Activated T-helper 1 cell treated with anti-CD3 and anti-CD28 coated beads, Interleukin-12 subunit alpha, Interleukin-12 subunit beta, Interleukin-2, Interleukin-4 antibody, amounts not matched to agents 30 ng/mL and 10 ng/mL and 1 ng/mL, durations not matched to agents 14 hours and 24 hours and 36 hours (primary cell): ENCODE data around the gene ZNF286A. TPM values are rescaled to one million over a fixed set of nuclear protein-coding genes. Genes with fewer than 3 reads are reported as not detected.
"Not testable (repeated sequence)": the region's sequence is repeated elsewhere in the genome, so short reads cannot be mapped to it uniquely, and the experiment has no call there.

ENCODE experiments used
- DNase-seq: peaks from one replicate; pipeline ENCODE4 v3.0.0; 2021; ENCODE audit warnings: low spot score
- H3K27ac Mint-ChIP-seq: one replicate; pipeline ENCODE4 v1.8.0; 2021; ENCODE audit warnings: mild to moderate bottlenecking, mixed read lengths
- H3K27me3 Mint-ChIP-seq: one replicate; pipeline ENCODE4 v1.8.0; 2022; ENCODE audit warnings: mild to moderate bottlenecking, moderate library complexity, mixed read lengths; ENCODE audit not compliant: insufficient read depth
- H3K36me3 Mint-ChIP-seq: one replicate; pipeline ENCODE4 v1.8.0; 2021; ENCODE audit warnings: low read depth, mixed read lengths
- H3K4me1 Mint-ChIP-seq: one replicate; pipeline ENCODE4 v1.8.0; 2021; ENCODE audit warnings: low read depth, mixed read lengths
- H3K4me3 Mint-ChIP-seq: one replicate; pipeline ENCODE4 v1.8.0; 2021; ENCODE audit warnings: mild to moderate bottlenecking, moderate library complexity, mixed read lengths
- H3K9me3 Mint-ChIP-seq: one replicate; pipeline ENCODE4 v1.8.0; 2021; ENCODE audit warnings: mixed read lengths
- intact Hi-C: fragments of 100-400 bp; cut with micrococcal nuclease; formaldehyde crosslinking; loops from one replicate; pipeline ENCODE4 v1.15.1; 2024
- total RNA-seq: library from RNA; stranded (reverse); gene quantifications from 2 replicates; pipeline ENCODE4 v1.2.3, GENCODE V29; 2022

Gene ZNF286A
- total RNA-seq, 1 donor from 2014 or later = 30.2 TPM

DNA sequence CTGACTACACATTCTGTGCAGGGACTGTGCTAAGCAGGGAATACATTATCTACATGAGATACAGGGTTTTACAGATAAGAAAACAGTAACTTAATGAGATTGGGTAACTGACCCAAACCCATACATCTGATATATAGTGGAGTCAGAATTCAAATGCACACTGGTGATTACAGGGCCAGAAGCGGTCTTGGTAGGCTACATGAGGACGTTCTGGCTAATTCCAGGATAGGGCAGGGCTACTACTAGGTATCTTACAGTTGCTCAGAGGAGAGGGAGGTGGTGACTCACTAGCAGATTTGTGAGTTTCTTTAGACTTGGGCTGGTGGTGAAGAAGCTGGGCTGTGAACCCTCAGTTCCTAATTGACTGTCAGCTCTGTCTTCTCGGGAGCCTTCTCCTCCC is 36.9 kb upstream of the ZNF286A start:
- DNase-seq = no peak
- no peaks in the 10 kb centered on the region for H3K27me3 Mint-ChIP-seq
- H3K4me3 Mint-ChIP-seq = no peak overlapping the region
- peaks cover 10% of the 10 kb centered on the region for H3K4me1 Mint-ChIP-seq
- intact Hi-C loops = no loop called here
- H3K27ac Mint-ChIP-seq = no peak overlapping the region
- peaks cover 15% of the 10 kb centered on the region for H3K36me3 Mint-ChIP-seq
- no peaks in the 10 kb centered on the region for H3K9me3 Mint-ChIP-seq

- no peaks in the 10 kb centered on the region for H3K27me3 Mint-ChIP-seq
- H3K36me3 Mint-ChIP-seq = peaks cover 19% of the 10 kb centered on the region
- H3K27ac Mint-ChIP-seq = no peak overlapping the region
- no peak overlapping the region for H3K4me3 Mint-ChIP-seq
- H3K9me3 Mint-ChIP-seq = no peaks in the 10 kb centered on the region
- no peak for DNase-seq
- intact Hi-C loops = no loop called here
- peaks cover 10% of the 10 kb centered on the region for H3K4me1 Mint-ChIP-seq
Observed at GRCh38 chr17:15663176-15663575, 36.4 kb upstream of the ZNF286A start.

- Mint-ChIP-seq H3K9me3 (no peaks in the 10 kb centered on the region), H3K4me3 (no peak overlapping the region), H3K36me3 (peaks cover 20% of the 10 kb centered on the region), H3K4me1 (peaks cover 10% of the 10 kb centered on the region), H3K27ac (no peak overlapping the region), H3K27me3 (no peaks in the 10 kb centered on the region)
- DNase-seq = no peak
- intact Hi-C loops = no loop called here
Observed at GRCh38 chr17:15663691-15664090, 35.9 kb upstream of the ZNF286A start.

DNA sequence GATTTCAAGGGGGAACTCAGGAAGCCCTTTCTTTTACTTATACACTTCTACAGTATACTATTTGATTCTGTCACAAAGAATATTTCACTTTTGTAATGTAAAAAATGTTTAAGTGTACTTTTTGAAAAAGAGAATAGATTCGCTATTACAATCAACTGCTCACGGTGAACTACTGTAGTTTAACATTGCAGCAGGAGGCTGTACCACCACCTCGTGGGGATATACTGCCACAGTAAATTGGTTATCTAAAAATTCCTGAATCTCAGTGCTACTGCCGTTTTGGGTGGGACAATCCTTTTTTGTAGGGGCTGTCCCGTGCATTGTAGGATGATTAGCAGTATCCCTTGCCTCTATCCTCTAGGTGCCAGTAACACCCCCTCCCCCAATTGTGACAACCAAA is 30.0 kb upstream of the ZNF286A start:
- DNase-seq, H3K27ac Mint-ChIP-seq, H3K4me1 Mint-ChIP-seq, H3K27me3 Mint-ChIP-seq, intact Hi-C loops, H3K9me3 Mint-ChIP-seq, H3K4me3 Mint-ChIP-seq: not testable (repeated sequence)
- peaks cover 19% of the 10 kb centered on the region for H3K36me3 Mint-ChIP-seq

GRCh38 chr17:15674640-15675039 is 24.9 kb upstream of the ZNF286A start:
- intact Hi-C loops, DNase-seq, H3K27ac Mint-ChIP-seq, H3K4me3 Mint-ChIP-seq, H3K4me1 Mint-ChIP-seq, H3K27me3 Mint-ChIP-seq, H3K9me3 Mint-ChIP-seq: not testable (repeated sequence)
- peaks cover 23% of the 10 kb centered on the region for H3K36me3 Mint-ChIP-seq

- H3K36me3 Mint-ChIP-seq = peaks cover 27% of the 10 kb centered on the region
- H3K9me3 Mint-ChIP-seq, H3K27ac Mint-ChIP-seq, H3K4me3 Mint-ChIP-seq, intact Hi-C loops, DNase-seq, H3K4me1 Mint-ChIP-seq, H3K27me3 Mint-ChIP-seq: not testable (repeated sequence)
Observed at GRCh38 chr17:15675991-15676390, 23.6 kb upstream of the ZNF286A start.

- H3K4me1 Mint-ChIP-seq = peaks cover 30% of the 10 kb centered on the region
- DNase-seq, H3K27me3 Mint-ChIP-seq, H3K9me3 Mint-ChIP-seq, intact Hi-C loops: not testable (repeated sequence)
- H3K4me3 Mint-ChIP-seq = peak overlapping the region; percentile 95
- H3K27ac Mint-ChIP-seq = peak overlapping the region; percentile 71
- peaks cover 11% of the 10 kb centered on the region for H3K36me3 Mint-ChIP-seq
Observed at GRCh38 chr17:15683135-15683534, 16.4 kb upstream of the ZNF286A start.

DNA sequence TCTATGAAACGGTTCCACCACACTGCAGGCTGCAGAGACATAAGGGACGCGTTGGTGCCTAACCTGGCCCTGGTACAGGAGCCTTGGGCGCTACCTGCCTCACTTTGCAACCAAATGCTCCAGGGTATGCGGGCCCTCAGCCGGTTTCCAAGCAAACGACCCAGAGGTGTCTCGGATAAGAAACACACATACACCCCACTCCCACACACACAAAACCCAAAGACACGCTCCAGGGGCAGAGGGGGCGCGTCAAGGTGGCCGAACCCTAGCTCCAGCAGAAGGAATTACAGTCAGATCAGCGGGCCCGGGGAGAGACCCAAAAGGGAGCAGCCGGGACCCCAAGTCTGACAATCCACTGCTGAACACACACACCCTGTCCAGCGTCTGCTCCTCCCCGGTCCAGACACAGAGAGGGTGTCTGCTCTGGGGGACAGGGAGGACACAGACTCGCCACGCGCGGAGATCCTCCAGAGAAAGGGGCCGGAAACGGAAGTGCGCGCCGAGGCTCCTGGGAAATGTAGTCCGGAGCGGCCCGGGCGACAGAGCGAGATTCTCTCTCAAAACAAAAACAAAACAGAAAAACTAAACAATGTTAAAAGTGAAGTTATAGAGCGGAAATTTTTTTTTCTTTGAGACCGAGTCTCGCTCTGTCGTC is 15.6 kb upstream of the ZNF286A start, which contains the start of gene TRIM16:
TSS of gene TRIM16 (minus strand) at position 488 of the 655 bp plus-strand sequence. CDS start 32,702 bp downstream, outside the sequence.
- Mint-ChIP-seq H3K27ac (peak within 1 kb of the TSS; percentile 83), H3K4me3 (peak within 1 kb of the TSS; percentile 95), H3K4me1 (peaks cover 30% of the 10 kb centered on the region)
- H3K36me3 Mint-ChIP-seq, H3K9me3 Mint-ChIP-seq, intact Hi-C loops, H3K27me3 Mint-ChIP-seq: not testable (repeated sequence)
- DNase-seq = peak; percentile 79

- intact Hi-C loops, H3K9me3 Mint-ChIP-seq, H3K4me3 Mint-ChIP-seq, H3K36me3 Mint-ChIP-seq, H3K27ac Mint-ChIP-seq, DNase-seq, H3K27me3 Mint-ChIP-seq: not testable (repeated sequence)
- peaks cover 19% of the 10 kb centered on the region for H3K4me1 Mint-ChIP-seq
Observed at GRCh38 chr17:15687494-15687893, 12.1 kb upstream of the ZNF286A start.

DNA sequence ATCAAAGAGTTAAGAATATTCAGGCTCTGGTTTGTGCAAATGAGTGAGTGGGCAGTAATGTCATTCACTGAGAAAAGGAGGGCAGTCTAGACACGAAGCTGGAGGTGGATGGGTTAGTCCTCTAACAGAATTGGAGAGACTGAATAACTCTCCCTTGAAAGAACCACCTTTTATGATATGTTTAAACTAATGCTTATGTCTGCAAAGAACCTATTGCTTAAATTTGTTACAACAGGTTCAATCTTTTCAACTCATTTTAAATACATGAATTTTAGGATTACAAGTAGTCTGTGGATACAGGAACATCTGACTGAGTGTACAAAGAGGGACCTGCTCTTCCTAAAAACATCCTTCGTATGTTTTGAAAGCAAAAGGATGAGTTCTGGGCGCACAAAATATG is 585 bp upstream of the ZNF286A start:
- DNase-seq, H3K27me3 Mint-ChIP-seq, H3K9me3 Mint-ChIP-seq, H3K36me3 Mint-ChIP-seq: not testable (repeated sequence)
- Mint-ChIP-seq H3K4me3 (peak overlapping the region; percentile 95), H3K4me1 (peaks cover 18% of the 10 kb centered on the region), H3K27ac (peak overlapping the region; percentile 63)
- intact Hi-C loops = loop anchor here (5.0 kb wide), 1 partner anchor 298 kb away; the partner anchor contains the start of genes TTC19 and ZSWIM7

DNA sequence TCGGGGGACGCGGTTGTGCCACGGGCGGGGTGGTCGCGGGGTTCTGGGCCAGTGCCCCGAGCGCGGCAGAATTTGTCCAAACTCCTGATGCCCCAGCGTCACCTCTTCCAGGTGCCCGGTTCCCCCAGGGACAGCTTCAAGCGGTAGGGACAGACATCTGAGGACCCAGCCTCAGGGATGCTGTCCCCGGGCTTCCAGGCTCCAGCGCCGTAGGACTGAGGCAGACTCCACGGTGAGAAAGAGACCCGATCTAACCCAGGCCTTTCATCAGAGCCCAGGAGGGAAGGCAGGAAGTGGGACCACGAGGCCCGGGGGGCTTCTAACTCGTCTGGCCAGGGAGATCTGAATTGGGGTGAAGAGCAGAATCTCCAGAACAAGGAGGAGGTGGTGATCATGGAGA is 385 bp downstream of the ZNF286A start:
- peak overlapping the region; percentile 88 for H3K27ac Mint-ChIP-seq
- H3K27me3 Mint-ChIP-seq, H3K9me3 Mint-ChIP-seq, DNase-seq: not testable (repeated sequence)
- peak overlapping the region; percentile 95 for H3K4me3 Mint-ChIP-seq
- H3K36me3 Mint-ChIP-seq = peaks cover 11% of the 10 kb centered on the region
- peaks cover 18% of the 10 kb centered on the region for H3K4me1 Mint-ChIP-seq
- intact Hi-C loops = loop anchor here (5.0 kb wide), 1 partner anchor 297 kb away; the partner anchor contains the start of genes TTC19 and ZSWIM7

DNA sequence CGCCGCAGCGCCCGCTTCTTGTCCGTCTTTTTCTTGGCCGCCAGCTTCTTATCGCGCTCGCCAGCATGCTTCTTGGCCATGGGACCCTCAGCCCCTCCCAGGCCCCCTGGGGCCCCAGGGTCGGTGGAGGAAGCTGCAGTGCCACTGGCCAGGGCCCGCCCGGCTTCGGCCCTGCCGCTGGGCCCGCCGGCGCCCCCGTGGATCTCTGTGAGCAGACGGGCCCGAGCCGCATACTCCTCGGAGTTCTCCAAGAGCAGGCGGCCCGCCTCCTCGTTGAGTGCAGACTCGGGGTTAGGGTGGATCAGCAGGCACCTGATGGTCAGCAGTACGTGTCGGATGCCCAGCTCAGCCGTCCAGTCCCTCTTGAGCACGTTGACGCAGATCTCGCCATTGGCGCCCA is 4.7 kb downstream of the ZNF286A start:
- H3K27ac Mint-ChIP-seq, H3K4me1 Mint-ChIP-seq, DNase-seq, H3K4me3 Mint-ChIP-seq, intact Hi-C loops, H3K27me3 Mint-ChIP-seq: not testable (repeated sequence)
- Mint-ChIP-seq H3K9me3 (peaks cover 20% of the 10 kb centered on the region), H3K36me3 (peaks cover 43% of the 10 kb centered on the region)

DNA sequence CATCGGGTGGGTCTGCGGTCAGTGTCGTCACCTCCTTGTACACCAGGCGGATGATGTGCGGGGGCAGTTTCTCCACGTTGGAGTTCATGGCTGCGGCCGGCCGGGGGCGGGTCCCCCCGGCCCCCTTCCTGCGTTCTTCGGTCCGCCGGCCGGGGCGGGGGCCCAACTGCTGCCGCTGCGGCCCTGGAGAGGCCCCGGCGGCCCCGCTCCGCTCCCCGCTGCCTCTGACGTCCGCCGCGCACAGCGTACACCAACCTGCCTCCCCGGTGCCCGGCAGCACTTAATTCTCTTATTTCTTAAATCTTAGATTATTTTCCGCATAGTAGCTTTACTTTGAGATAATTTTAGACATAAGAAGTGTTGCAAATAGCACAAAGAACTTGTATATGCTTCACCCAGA is 5.3 kb downstream of the ZNF286A start:
- Mint-ChIP-seq H3K36me3 (peaks cover 47% of the 10 kb centered on the region), H3K9me3 (peaks cover 26% of the 10 kb centered on the region)
- DNase-seq, H3K27ac Mint-ChIP-seq, H3K4me3 Mint-ChIP-seq, H3K27me3 Mint-ChIP-seq, H3K4me1 Mint-ChIP-seq, intact Hi-C loops: not testable (repeated sequence)

DNA sequence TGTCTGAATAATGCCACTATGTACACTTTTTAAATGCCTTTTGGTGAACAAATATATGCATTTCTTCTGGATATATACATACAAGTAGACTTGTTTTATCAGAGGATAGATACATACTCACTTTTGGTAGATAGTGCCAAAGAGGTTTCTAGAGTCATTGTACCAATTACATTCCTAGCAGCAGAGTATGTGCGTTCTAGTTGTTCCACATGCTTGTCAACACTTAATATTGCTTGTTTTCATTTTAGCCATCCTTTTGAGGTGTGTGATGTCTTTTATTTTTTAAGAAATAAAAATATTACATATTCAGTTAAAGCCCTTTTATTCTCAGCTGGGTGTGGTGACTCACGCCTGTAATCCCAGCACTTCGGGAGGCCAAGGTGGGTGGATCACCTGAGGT is 9.3 kb downstream of the ZNF286A start:
- H3K4me1 Mint-ChIP-seq, H3K4me3 Mint-ChIP-seq, intact Hi-C loops, DNase-seq, H3K27ac Mint-ChIP-seq, H3K27me3 Mint-ChIP-seq: not testable (repeated sequence)
- Mint-ChIP-seq H3K9me3 (peaks cover 35% of the 10 kb centered on the region), H3K36me3 (peaks cover 54% of the 10 kb centered on the region)
